ENCODE data around the gene RET. TPM values are rescaled to one million over a fixed set of nuclear protein-coding genes. Genes with fewer than 3 reads are reported as not detected.

The RET gene
- polyA plus RNA-seq, 3 donors: 0.08 to 0.39 (median 0.14) TPM

DNA sequence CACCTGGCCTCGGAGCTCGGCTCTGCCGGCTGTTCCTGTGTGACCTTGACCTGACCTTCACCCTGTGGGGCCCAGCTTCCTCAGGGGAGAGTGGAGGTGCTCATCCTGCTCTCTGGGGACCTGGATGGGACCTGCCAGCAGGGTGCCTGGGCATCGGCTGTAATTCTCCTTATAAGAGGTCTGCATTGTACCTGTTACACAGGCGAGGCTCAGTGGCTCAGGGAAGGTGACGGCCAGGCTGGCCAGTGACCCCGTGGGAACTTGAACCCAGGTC lies 29.0 kb downstream of the RET start:
- peaks cover 3 to 5% of the 10 kb centered on the region in 2 donors for H3K36me3 Mint-ChIP-seq
- H3K79me2 ChIP-seq (ENCODE audit: insufficient read depth, low read length): no peaks in the 10 kb centered on the region
- no peak overlapping the region for H3K27ac ChIP-seq (ENCODE audit: low read depth in 1 of 2, low read length in 2 of 2)
- intact Hi-C loops (cut with micrococcal nuclease): loop anchor here (1.0 to 2.0 kb wide), 3 partner anchors 239 to 353 kb away; no protein-coding TSS in a partner anchor
- H3K4me1 Mint-ChIP-seq: peaks cover 36% of the 10 kb centered on the region
- 41% methylated on average over 5 of the region's 7 CpGs for WGBS (ENCODE audit: insufficient coverage)
- TF ChIP-seq, protein P1, sequence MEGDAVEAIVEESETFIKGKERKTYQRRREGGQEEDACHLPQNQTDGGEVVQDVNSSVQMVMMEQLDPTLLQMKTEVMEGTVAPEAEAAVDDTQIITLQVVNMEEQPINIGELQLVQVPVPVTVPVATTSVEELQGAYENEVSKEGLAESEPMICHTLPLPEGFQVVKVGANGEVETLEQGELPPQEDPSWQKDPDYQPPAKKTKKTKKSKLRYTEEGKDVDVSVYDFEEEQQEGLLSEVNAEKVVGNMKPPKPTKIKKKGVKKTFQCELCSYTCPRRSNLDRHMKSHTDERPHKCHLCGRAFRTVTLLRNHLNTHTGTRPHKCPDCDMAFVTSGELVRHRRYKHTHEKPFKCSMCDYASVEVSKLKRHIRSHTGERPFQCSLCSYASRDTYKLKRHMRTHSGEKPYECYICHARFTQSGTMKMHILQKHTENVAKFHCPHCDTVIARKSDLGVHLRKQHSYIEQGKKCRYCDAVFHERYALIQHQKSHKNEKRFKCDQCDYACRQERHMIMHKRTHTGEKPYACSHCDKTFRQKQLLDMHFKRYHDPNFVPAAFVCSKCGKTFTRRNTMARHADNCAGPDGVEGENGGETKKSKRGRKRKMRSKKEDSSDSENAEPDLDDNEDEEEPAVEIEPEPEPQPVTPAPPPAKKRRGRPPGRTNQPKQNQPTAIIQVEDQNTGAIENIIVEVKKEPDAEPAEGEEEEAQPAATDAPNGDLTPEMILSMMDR (IDR thresholded peaks at IDR 0.05): no peak
- no peaks in the 10 kb centered on the region for H3K9me3 Mint-ChIP-seq
- peak overlapping the region; percentile 92 for H3K4me2 ChIP-seq (replicated peaks; ENCODE audit: extremely low read depth, low read length, poor library complexity, severe bottlenecking)
- H3K36me3 ChIP-seq (replicated peaks in 1 of 2; ENCODE audit: control insufficient read depth in 1 of 2, insufficient read depth in 2 of 2, low read length in 2 of 2): no peaks in the 10 kb centered on the region
- peaks cover 21 to 35% (median 28%) of the 10 kb centered on the region in 3 donors for H3K27me3 Mint-ChIP-seq (ENCODE audit: low read depth in 3 of 3)
- peaks cover 31 to 39% of the 10 kb centered on the region in 2 donors for H3K4me1 ChIP-seq (ENCODE audit: control insufficient read depth in 1 of 2, insufficient read depth in 2 of 2, low read length in 2 of 2)
- H2AFZ ChIP-seq (ENCODE audit: insufficient read depth, low read depth, low read length, poor library complexity, severe bottlenecking): peak overlapping the region; percentile 96
- peak overlapping the region in 2 of 7 donors; percentile 35 to 43 for H3K27ac Mint-ChIP-seq
- peak overlapping the region in 1 of 2 donors; percentile 1 for H3K4me3 Mint-ChIP-seq
- no peak for DNase-seq
- no peaks in the 10 kb centered on the region for H3K9me3 ChIP-seq (replicated peaks in 1 of 2; ENCODE audit: control insufficient read depth in 1 of 2, insufficient read depth in 1 of 2, low read length in 2 of 2)
- no peaks in the 10 kb centered on the region for H4K20me1 ChIP-seq (ENCODE audit: insufficient read depth, low read length)
- peak overlapping the region in 1 of 3 experiments; percentile 78 for H3K4me3 ChIP-seq (replicated peaks in 1 of 3; ENCODE audit: low read depth in 2 of 3, low read length in 3 of 3)
- H3K9ac ChIP-seq (ENCODE audit: insufficient read depth, low read length, poor library complexity, severe bottlenecking): no peak overlapping the region
- peaks cover 0 to 20% of the 10 kb centered on the region in 2 donors for H3K27me3 ChIP-seq (ENCODE audit: control insufficient read depth in 2 of 2, insufficient read depth in 2 of 2, low read length in 2 of 2)

DNA sequence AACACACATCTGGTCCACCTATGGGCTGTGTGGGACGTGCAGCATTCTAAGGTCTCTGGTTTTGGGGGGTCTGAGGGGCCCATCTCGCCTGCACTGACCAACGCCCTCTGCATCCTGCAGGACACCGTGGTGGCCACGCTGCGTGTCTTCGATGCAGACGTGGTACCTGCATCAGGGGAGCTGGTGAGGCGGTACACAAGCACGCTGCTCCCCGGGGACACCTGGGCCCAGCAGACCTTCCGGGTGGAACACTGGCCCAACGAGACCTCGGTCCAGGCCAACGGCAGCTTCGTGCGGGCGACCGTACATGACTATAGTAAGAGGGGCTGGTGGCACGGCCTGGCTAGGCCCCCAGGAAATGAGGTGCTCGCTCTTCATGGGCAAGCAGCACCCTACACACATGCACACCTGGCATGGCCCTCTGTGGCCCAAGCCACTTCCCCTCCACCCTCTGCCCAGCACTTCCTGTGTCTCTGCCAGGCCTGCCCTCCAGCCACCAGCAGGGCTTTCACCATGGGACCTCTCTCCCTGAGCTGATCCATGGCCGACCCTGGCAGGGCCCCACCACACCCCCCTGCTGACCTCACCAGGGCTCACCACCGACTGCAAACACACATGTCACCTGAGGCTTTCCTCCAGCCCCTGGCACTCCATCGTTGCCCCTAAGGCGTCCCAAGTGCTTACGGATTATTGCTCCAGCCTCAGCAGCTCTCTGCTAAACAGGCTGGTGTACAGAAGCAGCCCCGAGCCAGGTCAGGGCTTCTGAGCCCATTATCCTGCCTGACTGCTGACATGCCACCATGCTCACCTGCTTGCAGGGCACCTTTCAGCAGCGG lies 29.6 kb downstream of the RET start:
- Mint-ChIP-seq H3K4me3 (peak overlapping the region in 1 of 2 donors; percentile 1), H3K9me3 (no peaks in the 10 kb centered on the region), H3K36me3 (peaks cover 3 to 5% of the 10 kb centered on the region in 2 donors), H3K4me1 (peaks cover 36% of the 10 kb centered on the region), H3K27me3 (ENCODE audit: low read depth in 3 of 3) (peaks cover 21 to 33% (median 28%) of the 10 kb centered on the region in 3 donors), H3K27ac (peak overlapping the region in 5 of 7 donors; percentile 32 to 79 (median 43))
- TF ChIP-seq, protein P1 (IDR thresholded peaks at IDR 0.05): no peak
- no peaks in the 10 kb centered on the region for H3K36me3 ChIP-seq (replicated peaks in 1 of 2; ENCODE audit: control insufficient read depth in 1 of 2, insufficient read depth in 2 of 2, low read length in 2 of 2)
- no peak overlapping the region for H3K9ac ChIP-seq (ENCODE audit: insufficient read depth, low read length, poor library complexity, severe bottlenecking)
- H3K4me3 ChIP-seq (replicated peaks in 1 of 3; ENCODE audit: low read depth in 2 of 3, low read length in 3 of 3): no peak overlapping the region
- H3K4me2 ChIP-seq (replicated peaks; ENCODE audit: extremely low read depth, low read length, poor library complexity, severe bottlenecking): no peak overlapping the region
- H3K27ac ChIP-seq (ENCODE audit: low read depth in 1 of 2, low read length in 2 of 2): no peak overlapping the region
- no peaks in the 10 kb centered on the region for H3K79me2 ChIP-seq (ENCODE audit: insufficient read depth, low read length)
- peaks cover 0 to 20% of the 10 kb centered on the region in 2 donors for H3K27me3 ChIP-seq (ENCODE audit: control insufficient read depth in 2 of 2, insufficient read depth in 2 of 2, low read length in 2 of 2)
- H3K4me1 ChIP-seq (ENCODE audit: control insufficient read depth in 1 of 2, insufficient read depth in 2 of 2, low read length in 2 of 2): peaks cover 31 to 39% of the 10 kb centered on the region in 2 donors
- intact Hi-C loops (cut with micrococcal nuclease): no loop called here
- no peaks in the 10 kb centered on the region for H3K9me3 ChIP-seq (replicated peaks in 1 of 2; ENCODE audit: control insufficient read depth in 1 of 2, insufficient read depth in 1 of 2, low read length in 2 of 2)
- H4K20me1 ChIP-seq (ENCODE audit: insufficient read depth, low read length): no peaks in the 10 kb centered on the region
- no peak overlapping the region for H2AFZ ChIP-seq (ENCODE audit: insufficient read depth, low read depth, low read length, poor library complexity, severe bottlenecking)
- DNase-seq: peak in 1 of 3 donors; percentile 12
- 83% methylated on average over 28 of the region's 28 CpGs for WGBS (ENCODE audit: insufficient coverage)

Data from CD14-positive monocyte (primary cell).